Sigmoid colon (tissue), 4 donors: ENCODE results near the gene RPP14.

Source experiments
- CTCF ChIP-seq, 4 experiments: fragments of 450-650 bp in 3 of 4; fragments of 200-600 bp in 1 of 4; IDR thresholded peaks; one replicate each; pipeline ENCODE4 v1.5.1; 2016 to 2019; ENCODE audit warnings: antibody characterized with exemption in 4 of 4, mild to moderate bottlenecking in 3 of 4, moderate library complexity in 2 of 4
- POLR2AphosphoS5 ChIP-seq, 4 donors: sonication (generic); formaldehyde crosslinking; IDR thresholded peaks; one replicate each; pipeline ENCODE4 v1.6.1; 2017; ENCODE audit warnings: antibody characterized with exemption in 4 of 4

GRCh38 chr3:58350627-58351013, 44.6 kb downstream of the RPP14 start:
- TF ChIP-seq POLR2AphosphoS5 (IDR thresholded peaks at IDR 0.05) (no peak), CTCF (IDR thresholded peaks at IDR 0.05) (no peak)
